ENCODE results near the gene GRID2.

The GRID2 gene

DNA sequence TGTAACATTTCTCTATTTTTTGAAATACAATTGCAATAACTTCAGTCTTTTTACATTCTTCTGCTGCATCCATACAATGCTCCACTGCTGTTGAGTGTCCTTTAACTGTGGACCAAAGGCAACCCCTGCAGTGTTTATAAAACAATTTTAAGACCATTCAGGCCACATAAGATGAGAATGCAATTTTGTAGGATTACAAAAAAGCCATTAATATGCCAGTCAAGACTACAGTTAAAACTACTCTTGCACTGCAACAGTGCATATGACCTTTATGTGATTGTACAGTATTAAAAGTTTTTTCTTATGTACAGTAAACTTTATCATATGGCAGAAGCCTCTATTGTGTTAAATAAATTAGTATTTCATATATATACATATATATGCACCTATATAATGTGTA is 1469.1 kb downstream of the GRID2 start:
- no peak for DNase-seq

DNA sequence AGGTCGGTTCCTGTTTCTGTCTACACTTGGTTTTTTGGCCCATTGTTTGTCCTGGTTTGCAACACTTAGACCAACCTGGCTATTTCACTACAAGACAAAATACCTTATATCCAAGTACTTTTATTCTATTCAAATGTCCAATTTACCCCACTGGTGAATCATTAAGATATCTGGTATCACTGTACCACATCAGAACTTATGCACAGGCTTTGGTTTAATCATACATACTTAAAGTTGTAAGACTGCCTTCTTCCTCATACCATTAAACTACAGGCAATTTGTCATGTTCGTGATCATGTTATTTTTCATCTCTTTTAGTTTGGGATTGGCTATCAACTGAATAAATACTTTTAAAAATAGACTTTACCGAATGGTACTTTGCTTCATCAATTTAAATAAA is 1471.8 kb downstream of the GRID2 start:
- no peak for DNase-seq

DNA sequence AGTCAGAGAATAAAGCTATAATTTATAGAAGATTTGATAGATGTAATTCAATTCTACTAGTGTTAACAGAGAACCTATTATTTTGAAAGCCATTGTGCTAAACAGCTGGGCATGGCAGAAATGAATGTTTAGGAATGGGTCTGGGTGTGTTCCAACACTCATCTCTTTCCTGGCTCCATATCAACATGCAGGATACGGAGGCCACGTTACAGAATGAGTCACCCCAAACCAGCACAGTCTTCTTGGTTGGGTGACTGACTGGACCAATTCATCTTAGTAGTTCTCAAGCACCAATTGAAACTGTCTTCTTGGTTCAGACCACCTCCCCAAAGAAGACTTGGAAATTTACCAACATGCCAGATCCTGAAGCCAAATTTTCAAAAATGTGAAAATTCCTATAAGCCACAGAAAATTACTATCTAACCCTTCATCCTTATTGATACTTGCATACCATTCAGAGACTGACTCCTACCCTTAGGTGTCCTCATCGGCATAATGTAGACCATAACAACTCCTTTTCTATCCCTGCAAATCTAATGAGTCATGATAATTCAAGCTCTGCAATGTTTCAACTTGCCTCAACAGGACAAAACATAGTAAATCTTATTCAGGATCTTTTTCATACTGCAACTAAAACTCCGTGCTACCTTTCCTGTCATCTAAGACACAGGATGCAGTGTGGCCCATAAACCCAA is 1472.8 kb downstream of the GRID2 start:
- DNase-seq: no peak

DNA sequence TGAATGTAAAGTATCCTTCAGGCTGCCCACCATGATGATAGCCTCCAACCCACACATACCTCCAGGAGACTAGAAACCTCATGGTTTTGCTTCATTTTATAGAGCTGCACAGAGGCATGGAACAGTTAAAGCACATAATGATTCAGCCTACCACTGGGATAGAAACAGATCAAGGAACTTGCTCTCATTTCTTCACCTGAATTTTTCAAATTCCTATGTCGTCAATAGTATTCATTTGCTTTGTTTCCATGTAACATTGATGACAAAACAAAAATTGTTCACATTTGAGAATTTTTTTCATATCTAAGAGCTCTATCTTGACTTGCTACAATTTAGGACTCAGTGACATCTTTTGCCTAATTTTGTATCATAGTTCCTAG is 1473.3 kb downstream of the GRID2 start:
- no peak for DNase-seq

DNA sequence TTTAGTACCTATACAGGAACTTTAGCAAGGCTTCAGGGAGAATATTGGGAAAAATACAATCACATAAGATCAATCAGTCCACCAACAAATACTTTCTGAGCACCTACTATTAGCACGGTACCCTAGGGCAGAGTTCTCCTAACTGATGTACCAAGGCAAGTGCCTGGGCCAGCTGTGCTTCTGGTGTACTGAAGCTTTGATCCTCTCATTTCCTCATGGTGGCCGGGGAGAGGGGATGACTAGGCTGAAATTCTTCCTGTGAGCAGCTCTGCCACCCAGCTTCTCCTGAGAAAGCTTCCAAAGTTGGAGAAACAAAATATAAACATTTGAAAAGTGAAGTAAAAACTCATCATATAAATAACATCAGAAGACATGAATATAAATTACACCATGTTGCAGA is 1475.5 kb downstream of the GRID2 start:
- no peak for DNase-seq

DNA sequence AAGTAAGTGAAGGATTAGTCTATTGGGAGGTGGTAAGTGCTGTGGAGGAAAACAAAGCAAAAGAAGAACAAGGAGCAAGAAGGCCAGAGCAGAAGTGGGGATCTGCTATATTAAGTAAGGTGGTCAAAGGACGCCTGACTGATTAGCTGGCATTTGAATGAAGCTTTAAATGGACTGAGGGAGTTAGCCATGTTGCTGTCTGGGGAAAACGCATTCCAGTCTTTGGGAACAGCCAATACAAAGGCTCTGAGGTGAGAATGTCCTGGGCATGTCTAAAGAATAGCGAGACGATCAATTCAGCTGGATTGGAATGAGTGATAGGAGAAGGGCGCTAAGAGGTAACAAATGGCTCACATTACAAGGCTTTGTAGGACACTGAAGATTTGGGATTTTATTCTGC is 1476.3 kb downstream of the GRID2 start:
- DNase-seq: no peak

DNA sequence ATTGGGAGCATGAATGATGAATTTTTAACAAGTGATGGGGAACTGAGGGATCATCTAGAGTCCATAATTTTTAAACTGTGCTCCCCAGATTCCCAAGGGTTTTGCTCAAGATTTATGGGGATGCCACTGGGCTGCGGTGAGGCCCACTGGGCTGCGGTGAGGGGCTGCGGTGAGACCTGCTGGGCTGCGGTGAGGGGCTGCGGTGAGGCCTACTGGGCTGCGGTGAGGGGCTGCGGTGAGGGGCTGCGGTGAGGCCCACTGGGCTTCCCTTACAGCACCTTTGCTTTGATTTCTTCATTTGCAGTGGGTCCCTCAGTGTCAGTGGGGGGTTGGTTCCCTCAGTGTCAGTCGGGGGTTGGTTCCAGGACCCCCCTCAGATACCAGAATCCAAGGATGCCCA is 1477.4 kb downstream of the GRID2 start:
- DNase-seq: no peak

DNA sequence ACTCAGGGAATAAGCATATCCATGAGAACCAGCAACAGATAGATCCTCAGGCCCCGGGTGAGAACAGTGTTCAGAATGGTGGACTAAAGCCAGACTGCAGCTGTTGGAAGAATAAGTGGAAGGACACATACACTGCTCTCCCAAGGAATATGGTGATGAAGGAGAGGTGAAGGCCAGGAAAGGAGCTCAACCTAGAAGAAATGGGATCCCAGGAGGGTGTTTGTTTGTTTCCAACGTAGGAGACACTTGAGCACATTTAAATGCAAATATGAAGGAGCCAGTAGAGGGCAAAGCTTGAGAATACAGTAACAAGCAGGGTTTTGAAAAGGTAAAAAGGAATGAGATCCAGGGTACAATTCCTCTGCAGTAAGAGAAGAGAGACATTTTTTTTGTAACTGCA is 1482.4 kb downstream of the GRID2 start:
- no peak for DNase-seq

DNA sequence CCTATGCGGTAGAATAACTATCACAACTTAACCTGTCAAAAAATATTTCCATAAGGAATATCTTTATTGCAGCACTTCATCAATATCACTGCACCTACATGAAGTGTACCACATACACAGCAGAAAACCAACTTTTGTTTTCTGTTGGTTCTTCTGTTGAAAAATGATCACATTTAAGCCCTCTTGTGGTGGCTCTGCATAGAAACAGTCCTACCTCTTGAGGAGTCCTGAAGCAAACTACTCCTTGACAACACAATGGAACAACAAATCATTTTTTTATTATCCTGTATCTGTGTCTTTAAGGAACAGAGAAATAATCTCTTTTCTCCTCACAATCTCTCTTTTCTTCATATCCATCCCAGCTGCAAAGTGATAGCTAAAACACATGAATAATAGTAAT is 1484.9 kb downstream of the GRID2 start:
- DNase-seq: peak in 1 of 2 experiments; percentile 6

DNA sequence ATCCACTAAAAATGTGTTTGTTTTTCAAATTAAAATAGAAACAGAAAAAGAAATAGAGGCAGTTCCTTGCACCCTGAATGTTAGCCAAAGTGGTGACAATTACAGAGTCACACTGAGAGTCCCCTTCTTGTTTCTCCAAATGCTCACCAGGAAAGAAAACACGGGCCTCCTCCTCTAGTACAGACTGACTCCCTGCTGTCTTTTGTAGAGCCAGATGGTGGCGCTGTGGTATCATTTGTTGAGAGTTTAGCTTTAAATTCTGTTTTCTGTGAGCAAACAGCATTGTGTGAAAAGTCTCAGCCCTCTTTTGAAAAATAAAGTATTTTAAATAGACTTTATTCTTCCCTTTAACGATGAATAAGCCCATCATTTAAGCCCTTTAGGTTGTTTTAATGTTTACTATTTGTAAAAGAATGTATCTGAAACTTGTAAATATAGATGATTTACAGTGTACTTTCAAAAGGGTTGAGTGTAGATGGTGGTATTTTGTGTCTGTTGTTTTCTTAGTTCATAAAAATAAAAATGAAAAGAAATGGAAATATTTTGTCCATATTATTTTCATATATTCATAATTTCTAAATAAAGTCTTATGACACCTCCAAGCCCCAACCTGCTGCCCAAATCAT is 1487.9 kb downstream of the GRID2 start:
- peak in 1 of 2 experiments; percentile 51 for DNase-seq

DNA sequence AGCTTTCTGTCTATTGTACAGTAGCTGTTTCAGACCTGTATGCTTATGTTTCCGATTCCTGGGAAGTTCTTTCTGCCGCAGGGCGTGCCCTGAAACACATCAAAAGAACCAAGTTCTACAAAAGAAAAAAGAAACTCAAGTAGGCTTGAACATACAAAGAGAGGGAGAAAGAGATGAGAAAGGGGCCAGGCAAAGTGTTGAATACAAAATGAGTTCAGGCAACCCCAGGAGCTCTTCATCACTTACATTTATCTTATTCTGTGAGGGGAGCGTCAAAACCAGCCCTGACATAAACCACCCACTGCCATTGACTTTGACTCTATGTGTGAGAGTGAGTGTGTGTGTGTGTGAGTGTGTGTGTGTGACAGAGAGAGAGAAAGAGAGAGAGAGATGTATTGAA is 1498.3 kb downstream of the GRID2 start:
- no peak for DNase-seq

DNA sequence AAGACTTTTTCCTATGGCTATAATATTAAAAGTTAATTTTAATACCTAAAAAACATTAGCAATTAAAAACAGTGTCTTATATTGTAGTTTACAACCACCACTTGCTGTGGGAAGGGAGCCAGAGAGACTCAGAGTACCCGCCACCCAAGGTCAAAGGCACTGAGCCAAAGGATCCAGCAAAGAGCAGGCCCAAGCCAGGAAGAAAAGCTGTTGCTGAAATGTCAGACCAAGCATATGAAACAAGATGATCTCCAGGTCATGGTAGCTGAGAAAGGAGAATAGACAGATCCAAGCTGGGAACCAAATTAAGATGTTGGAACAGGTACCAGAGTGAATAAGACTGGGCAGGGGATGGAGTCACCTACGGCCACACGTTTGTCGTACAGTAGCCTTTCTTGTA is 1506.0 kb downstream of the GRID2 start:
- DNase-seq: no peak

DNA sequence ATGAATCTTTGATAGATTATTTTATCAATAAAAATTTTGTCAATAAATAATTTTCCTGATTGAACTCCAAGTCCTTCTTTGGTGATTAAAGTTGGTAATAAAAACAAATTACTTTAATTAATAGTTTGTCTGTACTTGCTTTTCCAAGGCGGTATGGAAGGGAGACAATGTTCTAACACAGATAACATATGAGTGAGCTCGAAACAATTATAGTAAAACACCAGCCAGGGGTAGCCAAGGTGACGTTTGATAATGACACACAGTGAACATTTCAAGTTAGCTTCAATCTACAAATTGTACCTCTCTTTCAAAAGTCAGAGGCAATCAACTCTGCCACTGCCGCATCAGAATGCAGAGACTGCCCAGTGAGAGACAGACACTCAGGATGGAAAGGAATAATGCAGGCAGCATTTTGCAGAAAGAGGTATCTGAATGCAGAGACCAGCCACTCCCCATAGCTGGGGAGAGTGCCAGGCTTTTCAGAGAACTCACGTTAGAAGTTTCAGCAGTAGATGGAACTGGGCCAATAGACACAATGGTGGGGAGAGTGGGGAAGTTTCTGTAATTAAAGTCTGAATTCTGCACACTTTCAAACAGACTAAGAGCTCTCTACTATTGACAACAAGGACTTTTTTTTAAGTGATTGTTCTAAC is 1506.7 kb downstream of the GRID2 start:
- no peak for DNase-seq

DNA sequence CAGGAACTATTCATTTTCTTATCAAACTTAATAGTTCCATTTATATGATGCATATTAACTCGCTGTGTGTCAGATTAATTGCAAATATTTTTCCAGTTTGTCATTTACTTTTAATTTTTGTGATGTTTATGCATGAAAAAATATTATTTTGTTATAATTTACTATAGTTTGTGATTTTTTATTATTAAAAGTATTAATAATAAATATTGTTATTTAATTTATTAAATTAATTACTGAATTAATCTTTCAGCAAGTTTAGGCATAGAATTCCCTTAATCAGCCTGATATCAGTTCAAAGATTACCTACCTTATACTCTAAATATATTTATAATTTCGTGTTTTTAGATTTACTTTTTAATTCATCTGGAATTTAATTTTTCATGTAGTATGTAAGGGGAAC is 1509.3 kb downstream of the GRID2 start:
- DNase-seq: no peak

DNA sequence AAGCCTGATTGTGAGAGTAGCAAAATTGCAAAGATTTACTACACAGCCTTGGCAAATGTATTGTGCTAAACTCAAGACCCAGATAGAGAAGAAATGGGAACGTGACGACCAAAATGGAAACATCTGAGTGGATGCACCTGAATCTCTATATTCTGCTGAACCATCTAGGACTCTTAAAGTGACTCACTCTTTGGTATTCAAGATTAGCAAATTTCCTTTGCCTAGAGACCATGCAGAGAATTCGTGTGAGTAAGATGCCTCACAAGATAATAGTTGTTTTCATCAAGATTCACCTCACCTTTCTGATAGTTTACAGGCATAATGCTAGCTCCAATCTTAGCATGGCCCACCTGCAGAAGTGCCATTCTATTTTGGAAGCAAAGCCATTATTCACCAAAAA is 1510.4 kb downstream of the GRID2 start:
- DNase-seq: no peak

DNA sequence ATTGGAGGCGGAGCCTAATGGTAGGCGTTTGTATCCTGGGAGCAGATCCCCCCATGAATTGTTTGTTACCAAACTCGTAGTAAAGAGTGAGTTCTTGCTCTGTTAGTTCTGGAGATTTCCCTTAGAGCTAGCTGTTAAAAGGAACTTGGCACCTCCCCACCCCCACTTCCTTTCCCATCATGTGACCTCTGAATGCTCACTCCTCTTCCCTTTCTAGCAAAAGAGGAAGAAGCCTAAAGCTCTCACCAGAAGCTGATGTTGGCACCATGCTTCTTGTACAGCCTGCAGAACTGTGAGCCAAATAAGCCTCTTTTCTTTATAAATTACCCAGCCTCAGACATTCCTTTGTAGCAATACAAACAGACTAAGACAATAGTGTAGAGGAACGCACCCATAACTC is 1511.0 kb downstream of the GRID2 start:
- DNase-seq: no peak
